Astrocyte of the spinal cord (primary cell): ENCODE data around the gene KCNH4.

Source experiments
- DNase-seq: peaks from one replicate; pipeline ENCODE4 v3.0.0; 2011; ENCODE audit warnings: low read depth, low spot score
- H3K4me3 ChIP-seq: 2 replicates; pipeline ENCODE4 v1.5.1; 2011; ENCODE audit warnings: low read depth, mild to moderate bottlenecking, low read length, moderate library complexity
- in situ Hi-C: cut with HindIII; loops from 2 replicates; pipeline ENCODE4 v1.10.0; 2017; ENCODE audit warnings: low sequenced_read_pairs
- TF ChIP-seq, protein P1 (sequence below): IDR thresholded peaks from 2 replicates; pipeline ENCODE4 v1.5.1; 2012; ENCODE audit warnings: low read depth, mild to moderate bottlenecking, low read length, inconsistent platforms

Gene KCNH4

GRCh38 chr17:42177684-42178083, 3.3 kb downstream of the KCNH4 start:
- in situ Hi-C loops, result no loop called here
- TF ChIP-seq, protein P1, sequence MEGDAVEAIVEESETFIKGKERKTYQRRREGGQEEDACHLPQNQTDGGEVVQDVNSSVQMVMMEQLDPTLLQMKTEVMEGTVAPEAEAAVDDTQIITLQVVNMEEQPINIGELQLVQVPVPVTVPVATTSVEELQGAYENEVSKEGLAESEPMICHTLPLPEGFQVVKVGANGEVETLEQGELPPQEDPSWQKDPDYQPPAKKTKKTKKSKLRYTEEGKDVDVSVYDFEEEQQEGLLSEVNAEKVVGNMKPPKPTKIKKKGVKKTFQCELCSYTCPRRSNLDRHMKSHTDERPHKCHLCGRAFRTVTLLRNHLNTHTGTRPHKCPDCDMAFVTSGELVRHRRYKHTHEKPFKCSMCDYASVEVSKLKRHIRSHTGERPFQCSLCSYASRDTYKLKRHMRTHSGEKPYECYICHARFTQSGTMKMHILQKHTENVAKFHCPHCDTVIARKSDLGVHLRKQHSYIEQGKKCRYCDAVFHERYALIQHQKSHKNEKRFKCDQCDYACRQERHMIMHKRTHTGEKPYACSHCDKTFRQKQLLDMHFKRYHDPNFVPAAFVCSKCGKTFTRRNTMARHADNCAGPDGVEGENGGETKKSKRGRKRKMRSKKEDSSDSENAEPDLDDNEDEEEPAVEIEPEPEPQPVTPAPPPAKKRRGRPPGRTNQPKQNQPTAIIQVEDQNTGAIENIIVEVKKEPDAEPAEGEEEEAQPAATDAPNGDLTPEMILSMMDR, result no peak

DNA sequence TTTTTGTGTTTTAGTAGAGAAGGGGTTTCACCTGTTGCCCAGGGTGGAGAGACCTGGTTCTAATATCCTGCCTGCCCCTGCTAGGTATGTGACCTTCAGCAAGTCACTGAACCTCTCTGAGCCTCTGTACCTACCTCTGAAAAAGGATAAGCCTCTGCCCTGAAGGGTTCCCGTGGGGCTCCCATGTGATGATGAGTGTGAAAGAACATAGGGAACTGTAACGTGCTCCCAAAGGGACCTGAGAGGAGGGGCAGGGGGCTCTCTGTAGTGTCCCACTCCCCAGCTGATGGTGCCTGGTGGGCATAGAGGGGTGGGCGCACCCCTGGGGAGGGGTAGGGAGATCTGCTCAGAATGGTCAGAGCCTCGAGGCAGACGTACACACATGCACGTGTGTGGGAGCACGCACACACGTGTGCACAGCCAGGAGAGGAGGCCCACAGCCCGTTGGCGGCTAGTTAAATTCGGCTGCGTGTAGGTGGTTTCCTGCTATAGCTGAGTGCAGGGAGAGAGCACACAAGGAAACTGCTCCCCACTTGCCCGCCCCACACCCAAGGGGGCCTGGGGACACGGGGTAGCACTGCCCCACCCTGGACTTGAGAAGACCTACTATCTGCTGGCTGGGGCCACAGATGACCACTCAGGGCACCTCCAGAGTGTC, 6.7 kb downstream of the KCNH4 start:
- no peak for DNase-seq
- TF ChIP-seq, protein P1, result no peak
- in situ Hi-C loops, result no loop called here
- no peak overlapping the region for H3K4me3 ChIP-seq

More at GRCh38 chr17:42177684-42178083, 3.3 kb downstream of the KCNH4 start:
- DNase-seq, result no peak
- no peak overlapping the region for H3K4me3 ChIP-seq

DNA sequence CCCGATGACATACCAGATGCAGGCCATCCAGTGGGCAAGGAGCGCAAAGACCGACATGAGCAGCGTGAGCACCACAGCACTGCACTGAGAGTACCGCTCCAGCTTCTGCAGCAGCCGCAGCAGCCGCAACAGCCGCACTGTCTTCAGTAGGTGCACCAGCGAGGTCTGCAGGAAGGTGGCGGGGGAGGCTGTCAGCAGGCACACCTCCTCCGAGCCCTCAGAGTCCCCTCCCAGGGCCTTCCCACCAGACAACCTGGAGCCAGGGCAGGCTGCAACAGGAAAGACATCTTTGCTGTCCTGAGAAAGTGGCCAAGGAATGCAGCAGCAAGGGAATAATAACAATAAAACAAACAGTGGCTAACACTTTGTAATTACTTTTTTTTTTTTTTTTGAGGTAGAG, 9.1 kb downstream of the KCNH4 start:
- DNase-seq, result no peak
- TF ChIP-seq, protein P1, result no peak
- in situ Hi-C loops, result no loop called here
- H3K4me3 ChIP-seq, result no peak overlapping the region

GRCh38 chr17:42169351-42169750, 11.6 kb downstream of the KCNH4 start:
- DNase-seq, result no peak
- TF ChIP-seq, protein P1, result no peak
- no peak overlapping the region for H3K4me3 ChIP-seq
- in situ Hi-C loops, result no loop called here

DNA sequence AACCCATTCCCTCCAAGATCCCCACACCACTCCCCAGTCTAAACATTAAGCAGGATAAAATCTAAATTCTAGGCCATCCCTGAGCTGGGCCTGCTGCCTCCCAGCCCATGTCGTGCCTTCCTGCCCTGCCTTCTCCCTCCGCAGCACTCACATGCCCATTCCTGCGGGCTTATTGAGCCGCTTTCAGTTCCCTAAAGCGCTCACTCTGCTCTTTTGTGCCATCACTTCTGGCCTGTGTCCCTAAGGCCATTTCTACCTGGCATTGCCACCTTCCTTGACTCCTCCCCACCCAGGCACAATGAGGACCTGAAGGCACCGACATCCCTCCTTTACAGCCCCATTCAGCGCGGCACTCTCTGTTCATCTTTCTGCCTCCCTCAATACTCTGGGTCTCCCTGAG, 13.1 kb downstream of the KCNH4 start:
- H3K4me3 ChIP-seq, result no peak overlapping the region
- TF ChIP-seq, protein P1, result no peak
- in situ Hi-C loops, result no loop called here
- DNase-seq, result no peak

DNA sequence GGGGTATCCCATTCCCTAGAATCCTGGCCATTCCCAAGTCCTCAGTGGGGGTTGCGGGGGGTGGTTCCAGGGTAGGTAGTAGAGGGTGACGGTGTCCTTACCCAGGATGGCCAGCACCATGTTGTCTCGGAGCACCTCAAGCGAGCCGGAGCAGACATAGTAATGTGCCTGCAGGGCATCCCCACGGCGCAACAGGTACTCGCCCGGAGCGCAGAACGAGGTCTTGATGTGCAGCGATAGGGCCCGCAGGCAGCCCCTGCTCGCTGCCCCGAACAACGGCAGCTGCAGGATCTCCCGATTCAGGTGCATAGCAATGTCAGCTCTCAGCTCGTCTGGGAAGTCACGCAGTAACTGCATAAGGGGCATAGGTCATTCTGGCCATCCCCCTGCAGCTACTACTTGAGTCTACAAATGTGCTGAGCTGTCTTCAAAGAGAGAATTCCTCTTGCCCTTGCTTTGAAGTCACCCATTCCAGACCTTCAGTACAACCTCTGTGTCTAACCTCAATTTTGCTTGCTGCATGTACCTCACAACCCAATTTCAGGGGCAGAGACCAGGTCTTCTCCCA, 14.7 kb downstream of the KCNH4 start:
- TF ChIP-seq, protein P1, result no peak
- DNase-seq, result no peak
- no peak overlapping the region for H3K4me3 ChIP-seq
- in situ Hi-C loops, result no loop called here
